Loucy (cell line): Measurements from ENCODE around the gene RSPO4.

Experiments used
- H2AFZ ChIP-seq: fragments of 200-600 bp; sonication (generic); 2 replicates; pipeline ENCODE4 v1.6.0; 2016; ENCODE audit warnings: antibody characterized with exemption, mild to moderate bottlenecking, low read length, moderate library complexity
- H3F3A ChIP-seq: fragments of 200-600 bp; 2 replicates; pipeline ENCODE4 v1.6.0; 2016; ENCODE audit warnings: antibody characterized with exemption, low read depth, mild to moderate bottlenecking
- H3K27me3 ChIP-seq: fragments of 200-600 bp; sonication (generic); 2 replicates; pipeline ENCODE4 v1.6.1; 2014; ENCODE audit warnings: low read length, mild to moderate bottlenecking; ENCODE audit not compliant: insufficient read depth, poor library complexity, severe bottlenecking
- H3K36me3 ChIP-seq: fragments of 200-600 bp; sonication (generic); 2 replicates; pipeline ENCODE4 v1.6.1; 2016; ENCODE audit warnings: low read length; ENCODE audit not compliant: insufficient read depth
- H3K4me1 ChIP-seq: fragments of 200-600 bp; sonication (generic); 2 replicates; pipeline ENCODE4 v1.5.1; 2014; ENCODE audit warnings: low read length, mild to moderate bottlenecking; ENCODE audit not compliant: insufficient read depth, poor library complexity, severe bottlenecking
- H3K4me2 ChIP-seq: fragments of 200-600 bp; sonication (generic); 2 replicates; pipeline ENCODE4 v1.6.0; 2014; ENCODE audit warnings: antibody characterized with exemption, low read length, low read depth, mild to moderate bottlenecking; ENCODE audit not compliant: poor library complexity, severe bottlenecking
- H3K4me3 ChIP-seq: fragments of 200-600 bp; sonication (generic); 2 replicates; pipeline ENCODE4 v1.5.1; 2014; ENCODE audit warnings: low read length, mild to moderate bottlenecking, mixed read lengths; ENCODE audit not compliant: poor library complexity, severe bottlenecking
- H3K79me2 ChIP-seq: fragments of 200-600 bp; sonication (generic); 2 replicates; pipeline ENCODE4 v1.6.1; 2014; ENCODE audit warnings: low read length; ENCODE audit not compliant: insufficient read depth
- H3K9ac ChIP-seq: fragments of 200-600 bp; sonication (generic); 2 replicates; pipeline ENCODE4 v1.6.0; 2014; ENCODE audit warnings: mild to moderate bottlenecking, low read depth, low read length, moderate library complexity; ENCODE audit not compliant: poor library complexity, severe bottlenecking
- H3K9me2 ChIP-seq: fragments of 200-600 bp; sonication (generic); replicated peaks from 2 replicates; pipeline ENCODE4 v1.6.1; 2016; ENCODE audit warnings: low read depth, low read length, mixed read lengths
- H3K9me3 ChIP-seq: fragments of 200-600 bp; sonication (generic); 2 replicates; pipeline ENCODE4 v1.6.1; 2014; ENCODE audit warnings: mild to moderate bottlenecking, antibody characterized with exemption, low read length, low read depth; ENCODE audit not compliant: insufficient read depth
- H4K20me1 ChIP-seq: fragments of 200-600 bp; sonication (generic); 2 replicates; pipeline ENCODE4 v1.6.0; 2014; ENCODE audit warnings: antibody characterized with exemption, low read length, mild to moderate bottlenecking; ENCODE audit not compliant: insufficient read depth, poor library complexity, severe bottlenecking
- EZH2phosphoT487 ChIP-seq: fragments of 200-600 bp; IDR thresholded peaks from 2 replicates; pipeline ENCODE4 v1.6.1; 2018; ENCODE audit warnings: antibody characterized with exemption, mild to moderate bottlenecking, moderate library complexity, borderline replicate concordance
- TF ChIP-seq, protein P1 (sequence below): fragments of 200-600 bp; sonication (generic); conservative IDR thresholded peaks from 2 replicates; pipeline ENCODE4 v1.5.1; 2014; ENCODE audit warnings: mild to moderate bottlenecking, antibody characterized with exemption, low read length

The RSPO4 gene

DNA sequence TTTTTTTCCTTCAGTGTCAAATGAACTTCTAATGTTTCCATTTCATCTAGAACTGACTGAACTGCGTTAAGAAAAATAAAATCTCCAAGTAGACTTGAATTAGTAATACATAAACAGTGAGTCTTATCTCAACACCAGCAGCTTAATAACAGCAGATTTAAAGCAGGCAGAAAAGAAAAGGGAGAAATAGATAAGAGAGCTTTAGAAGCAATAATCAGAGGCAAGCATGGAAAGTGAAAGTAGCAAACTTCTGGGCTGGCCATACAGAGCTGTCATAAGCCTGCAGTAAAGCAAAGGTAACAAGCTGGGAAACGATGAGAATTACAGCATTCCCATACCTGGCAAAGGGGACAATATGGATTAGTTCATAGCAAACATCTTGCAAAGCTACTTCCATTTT, 69.1 kb downstream of the RSPO4 start:
- TF ChIP-seq, protein P1, sequence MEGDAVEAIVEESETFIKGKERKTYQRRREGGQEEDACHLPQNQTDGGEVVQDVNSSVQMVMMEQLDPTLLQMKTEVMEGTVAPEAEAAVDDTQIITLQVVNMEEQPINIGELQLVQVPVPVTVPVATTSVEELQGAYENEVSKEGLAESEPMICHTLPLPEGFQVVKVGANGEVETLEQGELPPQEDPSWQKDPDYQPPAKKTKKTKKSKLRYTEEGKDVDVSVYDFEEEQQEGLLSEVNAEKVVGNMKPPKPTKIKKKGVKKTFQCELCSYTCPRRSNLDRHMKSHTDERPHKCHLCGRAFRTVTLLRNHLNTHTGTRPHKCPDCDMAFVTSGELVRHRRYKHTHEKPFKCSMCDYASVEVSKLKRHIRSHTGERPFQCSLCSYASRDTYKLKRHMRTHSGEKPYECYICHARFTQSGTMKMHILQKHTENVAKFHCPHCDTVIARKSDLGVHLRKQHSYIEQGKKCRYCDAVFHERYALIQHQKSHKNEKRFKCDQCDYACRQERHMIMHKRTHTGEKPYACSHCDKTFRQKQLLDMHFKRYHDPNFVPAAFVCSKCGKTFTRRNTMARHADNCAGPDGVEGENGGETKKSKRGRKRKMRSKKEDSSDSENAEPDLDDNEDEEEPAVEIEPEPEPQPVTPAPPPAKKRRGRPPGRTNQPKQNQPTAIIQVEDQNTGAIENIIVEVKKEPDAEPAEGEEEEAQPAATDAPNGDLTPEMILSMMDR = no peak
- TF ChIP-seq EZH2phosphoT487 = no peak
- Histone ChIP-seq H4K20me1 (no peaks in the 10 kb centered on the region), H3K9me3 (peaks cover 9% of the 10 kb centered on the region; the same call in 1 of the 2 replicates), H3K27me3 (no peaks in the 10 kb centered on the region), H3K9me2 (no peaks in the 10 kb centered on the region), H3K4me1 (no peaks in the 10 kb centered on the region), H2AFZ (no peak overlapping the region), H3K79me2 (no peaks in the 10 kb centered on the region), H3K4me3 (no peak overlapping the region), H3K4me2 (no peak overlapping the region), H3K36me3 (no peaks in the 10 kb centered on the region), H3F3A (no peaks in the 10 kb centered on the region), H3K9ac (no peak overlapping the region)

DNA sequence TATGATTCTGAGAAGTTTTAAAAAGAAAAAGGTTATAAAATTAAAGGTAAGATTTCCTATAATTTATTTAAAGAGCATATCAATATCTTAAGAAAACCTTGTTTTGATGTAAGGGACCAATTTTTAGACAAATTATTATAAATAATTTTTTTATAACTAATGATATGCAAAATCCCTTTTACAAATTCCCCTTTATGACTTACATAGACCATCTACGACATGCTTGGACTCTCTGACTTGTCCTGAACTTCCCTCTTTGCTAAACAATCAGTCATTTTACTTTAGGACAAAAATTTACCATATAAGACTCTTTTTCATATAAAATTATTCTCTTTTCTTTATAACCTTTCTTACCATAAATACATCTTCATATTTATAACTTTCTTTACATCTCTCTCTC, 70.7 kb downstream of the RSPO4 start:
- Histone ChIP-seq H3F3A (no peaks in the 10 kb centered on the region), H3K4me2 (no peak overlapping the region), H3K9me3 (peaks cover 9% of the 10 kb centered on the region; the same call in 1 of the 2 replicates), H3K27me3 (no peaks in the 10 kb centered on the region), H3K36me3 (no peaks in the 10 kb centered on the region), H4K20me1 (no peaks in the 10 kb centered on the region), H2AFZ (no peak overlapping the region), H3K4me3 (no peak overlapping the region), H3K4me1 (no peaks in the 10 kb centered on the region), H3K79me2 (no peaks in the 10 kb centered on the region), H3K9ac (no peak overlapping the region), H3K9me2 (no peaks in the 10 kb centered on the region)
- TF ChIP-seq, protein P1 = no peak
- TF ChIP-seq EZH2phosphoT487 = no peak

DNA sequence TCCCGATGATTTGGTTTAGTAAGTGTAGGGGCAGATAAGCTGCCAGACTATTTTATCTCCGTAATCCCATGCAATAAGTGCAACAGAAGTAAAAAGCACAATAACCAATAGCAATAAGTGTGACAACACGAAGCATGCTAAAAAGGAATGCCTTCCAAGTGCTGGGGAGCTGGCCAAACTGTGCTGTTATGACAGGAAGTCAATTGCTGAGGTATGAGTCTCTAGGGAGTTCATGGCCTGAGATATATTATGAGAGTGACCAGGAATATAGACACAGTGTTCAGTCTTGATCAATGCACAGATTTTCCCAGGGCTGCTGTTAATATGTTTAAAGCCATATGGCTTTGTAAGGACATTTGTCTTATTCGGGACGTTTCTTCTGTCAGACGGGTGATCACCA, 75.4 kb downstream of the RSPO4 start:
- no peaks in the 10 kb centered on the region for H4K20me1 ChIP-seq
- H3K4me1 ChIP-seq = no peaks in the 10 kb centered on the region
- no peak overlapping the region for H3K4me2 ChIP-seq
- H3F3A ChIP-seq = no peaks in the 10 kb centered on the region
- no peaks in the 10 kb centered on the region for H3K79me2 ChIP-seq
- H3K9me3 ChIP-seq = no peaks in the 10 kb centered on the region; the same call in 1 of the 2 replicates
- no peaks in the 10 kb centered on the region for H3K36me3 ChIP-seq
- H2AFZ ChIP-seq = no peak overlapping the region
- no peak for TF ChIP-seq EZH2phosphoT487
- TF ChIP-seq, protein P1 = no peak
- no peaks in the 10 kb centered on the region for H3K9me2 ChIP-seq
- no peaks in the 10 kb centered on the region for H3K27me3 ChIP-seq
- H3K4me3 ChIP-seq = no peak overlapping the region
- no peak overlapping the region for H3K9ac ChIP-seq
